ENCODE measurements around the gene IFNA21. TPM values are rescaled to one million over a fixed set of nuclear protein-coding genes. Genes with fewer than 3 reads are reported as not detected.
A peak's percentile ranks its signal among the peaks of the same experiment; 100 is the strongest.
"Not testable (repeated sequence)": the region's sequence is repeated elsewhere in the genome, so short reads cannot be mapped to it uniquely, and the experiment has no call there.

IFNA21 gene
- total and polyA plus RNA-seq, 7 donors: not detected

- H3K9me3 ChIP-seq; DNase-seq; intact Hi-C loops (cut with DNase I); H3K4me3 ChIP-seq; H3K27me3 ChIP-seq; H3K4me1 ChIP-seq; H3K27ac ChIP-seq; H3K36me3 ChIP-seq: not testable (repeated sequence)
- WGBS, 2 donors: 32 to 42% methylated on average over 6 of the region's 6 CpGs
- peak in 3 of 4 experiments; percentile 18 to 46 (median 43) for TF ChIP-seq CTCF (IDR thresholded peaks at IDR 0.05)
These were observed 28.7 kb upstream of the IFNA21 start for GRCh38 chr9:21194867-21195776.

GRCh38 chr9:21187487-21187886 is 21.0 kb upstream of the IFNA21 start, which contains the start of gene IFNA4:
Gene IFNA4 (minus strand): TSS chr9:21187587. CDS start chr9:21187531, 56 bp downstream.
- intact Hi-C loops (cut with DNase I); H3K27me3 ChIP-seq; DNase-seq; H3K27ac ChIP-seq; H3K9me3 ChIP-seq; H3K4me1 ChIP-seq; H3K4me3 ChIP-seq; H3K36me3 ChIP-seq: not testable (repeated sequence)
- WGBS, 2 donors: 81 to 89% methylated on average over 3 of the region's 3 CpGs

GRCh38 chr9:21182810-21183736 is 16.6 kb upstream of the IFNA21 start:
- TF ChIP-seq CTCF (IDR thresholded peaks at IDR 0.05): peak in 1 of 4 experiments; percentile 11
- H3K27me3 ChIP-seq; H3K4me3 ChIP-seq; intact Hi-C loops (cut with DNase I); H3K9me3 ChIP-seq; H3K36me3 ChIP-seq; H3K4me1 ChIP-seq; DNase-seq; H3K27ac ChIP-seq: not testable (repeated sequence)
- 43 to 44% methylated on average over 4 of the region's 4 CpGs for WGBS, 2 donors

GRCh38 chr9:21174671-21175070 is 8.2 kb upstream of the IFNA21 start:
- WGBS, 2 donors: 79 to 87% methylated on average over 2 of the region's 2 CpGs
- no peaks in the 10 kb centered on the region for H3K27me3 ChIP-seq
- H3K9me3 ChIP-seq: no peaks in the 10 kb centered on the region
- intact Hi-C loops (cut with DNase I): no loop called here
- no peak overlapping the region for H3K4me3 ChIP-seq
- H3K27ac ChIP-seq: no peak overlapping the region
- DNase-seq: no peak
- TF ChIP-seq EP300 (IDR thresholded peaks at IDR 0.05) (no peak), POLR2A (IDR thresholded peaks at IDR 0.05) (no peak), POLR2AphosphoS5 (IDR thresholded peaks at IDR 0.05) (no peak)
- no peaks in the 10 kb centered on the region for H3K4me1 ChIP-seq
- no peaks in the 10 kb centered on the region for H3K36me3 ChIP-seq

- no peak for DNase-seq
- Histone ChIP-seq H3K9me3 (no peaks in the 10 kb centered on the region), H3K27ac (no peak overlapping the region), H3K4me3 (no peak overlapping the region), H3K36me3 (no peaks in the 10 kb centered on the region), H3K4me1 (no peaks in the 10 kb centered on the region), H3K27me3 (no peaks in the 10 kb centered on the region)
- 83 to 87% methylated on average over 3 of the region's 3 CpGs for WGBS, 2 donors
- intact Hi-C loops (cut with DNase I): no loop called here
- TF ChIP-seq POLR2AphosphoS5 (IDR thresholded peaks at IDR 0.05): no peak
- no peak for TF ChIP-seq EP300 (IDR thresholded peaks at IDR 0.05)
- no peak for TF ChIP-seq POLR2A (IDR thresholded peaks at IDR 0.05)
- no peak for TF ChIP-seq CTCF (IDR thresholded peaks at IDR 0.05)
These were observed 5.7 kb upstream of the IFNA21 start for GRCh38 chr9:21172156-21172555.

Data from sigmoid colon (tissue), 7 donors.